T-helper 1 cell treated with Interleukin-12 subunit alpha and Interleukin-12 subunit beta and Interleukin-4 antibody, amounts not matched to agents 30 μg/mL and 1 μg/mL, for 36 hours (primary cell): Measurements from ENCODE around the gene UBXN11.

ENCODE experiments used
- H3K27ac Mint-ChIP-seq: one replicate; pipeline ENCODE4 v1.8.0; 2021; ENCODE audit warnings: mild to moderate bottlenecking, mixed read lengths
- H3K27me3 Mint-ChIP-seq: one replicate; pipeline ENCODE4 v1.8.0; 2021; ENCODE audit warnings: low read depth, mixed read lengths
- H3K36me3 Mint-ChIP-seq: one replicate; pipeline ENCODE4 v1.8.0; 2021; ENCODE audit warnings: low read depth, mixed read lengths
- H3K4me1 Mint-ChIP-seq: one replicate; pipeline ENCODE4 v1.8.0; 2021; ENCODE audit warnings: low read depth, mixed read lengths
- H3K4me3 Mint-ChIP-seq: one replicate; pipeline ENCODE4 v1.8.0; 2021; ENCODE audit warnings: mild to moderate bottlenecking, moderate library complexity, mixed read lengths
- H3K9me3 Mint-ChIP-seq: one replicate; pipeline ENCODE4 v1.8.0; 2021; ENCODE audit warnings: mixed read lengths

The UBXN11 gene

DNA sequence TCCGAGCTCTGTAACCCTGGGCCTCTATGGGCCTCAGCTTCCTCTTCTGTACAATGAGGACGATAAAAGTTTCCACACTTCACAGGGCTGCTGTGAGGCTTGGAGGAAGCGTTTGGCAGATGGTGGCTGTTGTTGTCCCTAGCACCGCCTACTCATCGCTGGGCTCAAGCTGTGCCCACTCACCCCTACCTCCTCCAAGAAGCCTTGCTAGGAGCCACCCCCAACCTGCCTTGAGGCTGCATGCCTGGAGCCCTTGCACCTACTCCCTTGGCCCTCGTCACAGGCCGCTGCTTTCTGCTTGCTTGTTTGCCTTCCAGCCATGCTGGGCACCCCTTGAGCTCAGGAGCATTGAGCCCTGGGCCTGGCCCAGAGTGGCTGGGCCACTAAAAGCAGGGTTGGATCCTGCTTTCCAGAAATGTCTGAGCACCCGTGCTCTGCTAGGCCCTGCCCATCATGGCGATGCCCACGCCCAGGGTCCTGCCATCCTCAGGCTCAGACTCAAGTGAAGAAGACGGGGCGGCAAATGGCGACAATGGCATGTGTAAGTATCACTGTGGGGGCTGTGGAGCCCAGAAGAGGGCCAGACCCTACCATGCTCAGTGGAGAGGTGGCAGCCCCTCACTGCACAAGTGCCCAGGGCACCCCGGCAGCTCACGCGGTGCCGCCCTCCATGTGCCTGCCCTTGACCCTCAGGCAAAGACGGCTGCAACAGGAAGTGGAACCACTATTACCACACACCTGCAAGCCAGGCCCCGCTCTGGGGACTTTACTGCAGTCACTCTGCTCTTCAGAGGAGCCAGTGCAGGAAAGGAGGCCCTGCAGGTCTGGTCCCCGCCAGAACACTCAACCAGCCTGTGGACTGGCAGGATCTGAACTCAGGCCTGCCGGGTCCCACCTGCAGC lies 17.0 kb downstream of the UBXN11 start:
- no peaks in the 10 kb centered on the region for H3K27me3 Mint-ChIP-seq
- H3K4me1 Mint-ChIP-seq = peaks cover 67% of the 10 kb centered on the region
- peaks cover 28% of the 10 kb centered on the region for H3K36me3 Mint-ChIP-seq
- peak overlapping the region; percentile 78 for H3K4me3 Mint-ChIP-seq
- H3K27ac Mint-ChIP-seq = peak overlapping the region; percentile 97
- no peaks in the 10 kb centered on the region for H3K9me3 Mint-ChIP-seq

DNA sequence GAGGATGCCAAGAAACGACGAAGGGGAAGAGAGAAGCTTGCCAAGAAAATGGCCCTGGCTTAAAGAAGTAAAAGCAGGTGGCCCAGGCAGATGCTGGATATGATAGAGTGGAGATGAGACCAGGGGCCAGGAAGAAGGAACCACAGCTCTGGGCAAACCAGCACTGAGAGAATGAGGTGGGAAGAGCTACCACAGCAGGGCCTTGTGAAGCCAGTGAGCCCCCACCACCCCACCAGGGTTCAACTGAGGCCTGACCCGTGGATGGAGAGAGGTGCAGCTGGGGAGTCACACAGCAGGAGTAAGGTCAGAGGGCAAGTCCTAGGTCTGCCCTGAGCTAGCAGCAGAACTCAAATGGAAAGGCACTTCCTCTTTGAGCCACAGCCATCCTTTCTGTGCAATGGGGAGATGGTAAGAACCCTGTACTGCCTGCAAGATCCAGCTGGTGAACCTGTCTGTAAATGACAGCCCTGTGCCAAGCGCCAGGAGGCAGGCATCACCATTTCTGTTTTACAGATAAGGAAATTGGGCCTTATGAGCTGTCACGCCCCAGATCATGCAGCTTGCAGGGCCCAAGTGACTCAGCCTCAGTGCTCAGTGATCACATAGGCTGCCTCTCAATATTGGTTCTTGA lies 18.0 kb downstream of the UBXN11 start:
- H3K4me3 Mint-ChIP-seq = peak overlapping the region; percentile 78

DNA sequence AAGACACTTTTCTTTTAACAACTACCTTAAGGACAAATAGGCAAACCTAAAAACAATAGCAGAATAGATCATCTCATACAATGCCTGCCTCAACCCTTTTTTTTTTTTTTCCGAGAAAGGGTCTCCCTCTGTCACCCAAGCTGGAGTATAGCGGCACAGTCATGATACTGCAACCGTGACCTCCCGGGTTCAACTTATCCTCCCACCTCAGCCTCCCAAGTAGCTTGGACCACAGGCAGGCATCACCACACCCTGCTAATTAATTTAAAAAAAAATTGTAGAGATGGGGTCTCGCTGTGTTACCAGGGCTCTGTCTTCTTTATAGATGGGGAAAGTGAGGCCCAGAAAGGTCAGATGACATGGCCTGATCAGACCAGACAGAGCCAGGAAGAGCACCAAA lies 18.6 kb downstream of the UBXN11 start:
- Mint-ChIP-seq H3K9me3 (no peaks in the 10 kb centered on the region), H3K36me3 (peaks cover 31% of the 10 kb centered on the region), H3K27me3 (no peaks in the 10 kb centered on the region), H3K4me1 (peaks cover 82% of the 10 kb centered on the region), H3K4me3 (peak overlapping the region; percentile 78), H3K27ac (peak overlapping the region; percentile 97)

More for the DNA sequence above, 18.0 kb downstream of the UBXN11 start:
- no peaks in the 10 kb centered on the region for H3K9me3 Mint-ChIP-seq
- peak overlapping the region; percentile 97 for H3K27ac Mint-ChIP-seq
- H3K27me3 Mint-ChIP-seq = no peaks in the 10 kb centered on the region
- H3K36me3 Mint-ChIP-seq = peaks cover 28% of the 10 kb centered on the region
- H3K4me1 Mint-ChIP-seq = peaks cover 76% of the 10 kb centered on the region

DNA sequence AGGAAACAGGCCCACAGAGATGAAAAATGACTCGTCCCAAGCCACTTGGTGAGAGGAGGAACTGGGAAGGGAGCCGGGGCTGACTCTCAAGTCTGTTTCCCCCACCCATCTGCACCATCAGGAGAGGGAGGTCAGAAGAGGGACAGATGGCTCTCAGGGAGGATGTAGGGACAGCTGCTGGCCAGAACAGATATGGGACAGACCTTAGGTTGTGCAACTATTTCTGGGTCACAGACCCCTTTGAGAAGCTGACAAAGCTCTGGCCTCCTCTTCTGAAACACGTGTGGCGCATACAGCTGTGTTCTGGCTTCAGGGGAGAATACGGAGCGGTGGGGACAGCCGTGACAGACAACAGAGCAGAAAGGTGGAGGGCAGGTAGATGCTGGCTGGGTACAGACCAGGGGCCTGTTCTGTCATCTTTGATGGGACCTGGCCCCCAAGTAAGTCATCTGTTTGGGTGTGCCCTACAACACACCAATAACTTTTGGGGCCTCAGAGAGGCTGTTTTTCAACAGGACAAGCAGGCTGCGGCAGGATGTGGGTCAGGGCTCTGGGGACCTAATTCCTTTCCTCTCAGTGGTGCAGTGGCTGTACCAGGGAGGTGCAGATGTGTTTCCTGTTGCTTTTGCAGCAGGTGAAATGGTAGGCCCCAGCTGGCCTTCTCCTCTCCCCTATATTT lies 19.3 kb downstream of the UBXN11 start:
- H3K27ac Mint-ChIP-seq = peak overlapping the region; percentile 97
- no peaks in the 10 kb centered on the region for H3K27me3 Mint-ChIP-seq
- peaks cover 87% of the 10 kb centered on the region for H3K4me1 Mint-ChIP-seq
- H3K36me3 Mint-ChIP-seq = peaks cover 35% of the 10 kb centered on the region
- no peaks in the 10 kb centered on the region for H3K9me3 Mint-ChIP-seq
- H3K4me3 Mint-ChIP-seq = peak overlapping the region; percentile 78

DNA sequence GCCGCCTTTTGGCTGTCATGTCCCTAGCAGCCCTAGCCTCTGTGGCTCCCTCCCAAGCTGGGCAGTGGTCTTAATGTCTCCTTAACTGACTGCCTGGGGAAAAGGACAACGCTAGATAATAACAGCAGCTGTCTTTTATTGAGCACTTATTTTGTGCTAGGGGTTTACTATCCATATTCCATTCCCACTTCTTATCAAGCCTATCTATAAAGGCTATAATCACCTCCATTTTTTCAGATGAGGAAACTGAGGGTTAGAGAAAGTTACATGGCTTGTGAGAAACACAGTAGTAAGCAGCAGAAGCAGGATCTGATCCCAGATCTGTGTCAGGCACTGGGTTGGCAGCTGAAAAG lies 20.4 kb downstream of the UBXN11 start:
- Mint-ChIP-seq H3K36me3 (peaks cover 39% of the 10 kb centered on the region), H3K27ac (peak overlapping the region; percentile 97), H3K9me3 (no peaks in the 10 kb centered on the region), H3K4me3 (no peak overlapping the region), H3K4me1 (peaks cover 88% of the 10 kb centered on the region), H3K27me3 (no peaks in the 10 kb centered on the region)

DNA sequence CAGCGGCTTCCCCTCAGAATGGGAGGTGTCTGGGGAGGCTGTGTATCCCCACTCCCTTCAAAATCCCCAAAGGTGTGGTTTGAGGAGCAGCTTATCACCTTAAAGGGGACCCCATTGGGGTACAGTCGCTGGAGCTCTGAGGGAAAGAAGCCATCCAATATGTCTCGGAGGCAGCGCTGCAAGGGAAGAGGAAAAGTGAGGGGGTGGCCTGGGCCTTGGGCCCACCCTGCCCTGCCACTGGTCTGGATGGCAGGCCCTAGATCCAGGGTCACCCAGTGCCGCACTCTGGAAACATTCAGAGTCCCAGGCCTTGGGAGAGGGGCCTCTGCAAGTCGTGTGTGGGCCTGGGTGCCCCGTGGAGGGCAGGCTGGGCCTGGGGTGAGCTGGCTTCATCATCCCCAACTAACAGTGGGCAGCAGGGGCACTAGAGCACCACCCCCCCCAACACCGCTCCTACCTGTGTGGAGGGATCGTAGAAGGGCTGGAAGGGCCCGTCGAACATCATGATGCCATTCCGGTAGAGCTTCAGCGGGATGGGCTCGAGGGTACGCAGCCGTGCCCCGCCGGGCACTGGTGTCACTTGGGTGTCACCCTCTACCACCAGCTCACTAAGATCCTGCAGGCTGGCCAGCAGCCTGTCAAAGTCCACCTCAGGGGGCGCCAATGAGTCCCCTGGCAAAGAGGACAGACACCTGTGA lies 20.9 kb downstream of the UBXN11 start:
- Mint-ChIP-seq H3K9me3 (no peaks in the 10 kb centered on the region), H3K27me3 (no peaks in the 10 kb centered on the region), H3K4me3 (peak overlapping the region; percentile 17), H3K4me1 (peaks cover 89% of the 10 kb centered on the region), H3K36me3 (peaks cover 42% of the 10 kb centered on the region), H3K27ac (peak overlapping the region; percentile 97)

DNA sequence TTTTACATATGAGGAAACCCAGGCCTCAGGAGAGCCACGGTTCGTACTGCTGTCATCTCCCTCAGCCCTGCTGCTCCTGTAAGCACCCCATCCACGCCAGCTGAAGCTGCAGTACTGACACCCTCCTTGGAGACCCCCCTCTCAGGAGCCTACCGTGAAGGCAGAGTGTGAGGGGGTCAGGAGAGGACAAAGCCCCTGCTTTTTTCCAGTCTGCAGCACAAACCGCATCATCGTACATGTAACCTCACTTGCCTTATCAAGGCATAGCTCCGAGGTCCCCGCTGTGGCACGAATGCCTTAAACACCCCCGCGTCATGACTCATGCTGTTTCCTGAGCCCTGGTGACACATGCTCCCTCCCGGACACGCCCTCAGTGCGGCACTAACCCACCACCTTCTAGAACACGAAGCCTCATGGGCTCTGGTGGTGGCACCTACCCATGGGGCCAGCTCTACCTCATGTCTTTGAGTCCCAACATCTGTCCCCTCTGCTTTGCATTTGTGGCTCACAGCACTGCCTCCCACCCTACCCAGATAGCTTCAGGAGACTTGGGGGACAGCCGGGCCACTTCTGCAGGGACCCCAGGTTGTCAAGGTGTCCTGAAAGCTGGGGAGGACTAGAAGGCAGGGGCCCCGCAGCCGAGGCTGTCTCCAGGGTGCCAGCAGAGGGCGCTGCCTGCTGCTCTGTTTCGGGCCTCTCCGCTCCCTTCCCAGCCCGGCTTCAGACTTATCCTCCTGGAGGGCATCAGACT lies 21.7 kb downstream of the UBXN11 start:
- H3K4me1 Mint-ChIP-seq = peaks cover 83% of the 10 kb centered on the region
- H3K4me3 Mint-ChIP-seq = peak overlapping the region; percentile 80
- H3K27me3 Mint-ChIP-seq = no peaks in the 10 kb centered on the region
- H3K36me3 Mint-ChIP-seq = peaks cover 39% of the 10 kb centered on the region
- peak overlapping the region; percentile 97 for H3K27ac Mint-ChIP-seq
- no peaks in the 10 kb centered on the region for H3K9me3 Mint-ChIP-seq

DNA sequence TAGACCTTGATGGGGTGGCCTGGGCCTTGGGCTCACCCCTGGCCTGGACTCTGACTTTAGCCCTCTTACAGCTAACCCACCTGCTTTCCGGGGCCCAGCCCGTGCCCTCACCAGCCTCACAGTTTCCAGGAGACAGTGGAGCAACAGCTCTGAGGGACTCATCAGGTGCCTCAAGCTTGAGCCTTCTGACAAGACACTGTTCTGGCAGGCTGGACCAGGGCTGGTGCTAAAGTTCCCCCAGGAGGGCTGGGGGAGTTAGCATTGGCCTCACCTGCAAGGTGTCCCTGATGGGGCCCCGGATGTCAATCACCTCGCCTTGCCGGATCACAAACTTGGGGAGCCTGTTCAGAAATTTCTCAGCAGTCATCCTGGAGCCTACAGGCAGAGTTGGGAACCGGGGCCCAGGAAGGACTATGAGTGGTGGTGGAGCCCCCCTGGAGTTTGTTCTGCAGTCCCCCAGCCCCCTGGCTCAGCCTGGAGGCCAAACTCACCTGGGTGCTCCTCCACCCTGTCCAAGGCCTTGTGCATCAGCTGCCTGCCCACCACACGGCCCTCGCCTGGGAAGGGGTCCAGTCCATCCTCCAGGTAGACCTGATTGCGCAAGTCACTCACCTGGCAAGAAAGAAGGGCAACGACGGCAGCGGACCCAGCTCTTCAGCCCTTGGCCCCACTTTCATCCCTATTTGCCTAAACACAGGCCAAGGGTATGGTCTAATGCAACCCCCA lies 22.4 kb downstream of the UBXN11 start:
- Mint-ChIP-seq H3K4me1 (peaks cover 80% of the 10 kb centered on the region), H3K36me3 (peaks cover 40% of the 10 kb centered on the region), H3K27ac (peak overlapping the region; percentile 97), H3K4me3 (peak overlapping the region; percentile 80), H3K27me3 (no peaks in the 10 kb centered on the region), H3K9me3 (no peaks in the 10 kb centered on the region)

DNA sequence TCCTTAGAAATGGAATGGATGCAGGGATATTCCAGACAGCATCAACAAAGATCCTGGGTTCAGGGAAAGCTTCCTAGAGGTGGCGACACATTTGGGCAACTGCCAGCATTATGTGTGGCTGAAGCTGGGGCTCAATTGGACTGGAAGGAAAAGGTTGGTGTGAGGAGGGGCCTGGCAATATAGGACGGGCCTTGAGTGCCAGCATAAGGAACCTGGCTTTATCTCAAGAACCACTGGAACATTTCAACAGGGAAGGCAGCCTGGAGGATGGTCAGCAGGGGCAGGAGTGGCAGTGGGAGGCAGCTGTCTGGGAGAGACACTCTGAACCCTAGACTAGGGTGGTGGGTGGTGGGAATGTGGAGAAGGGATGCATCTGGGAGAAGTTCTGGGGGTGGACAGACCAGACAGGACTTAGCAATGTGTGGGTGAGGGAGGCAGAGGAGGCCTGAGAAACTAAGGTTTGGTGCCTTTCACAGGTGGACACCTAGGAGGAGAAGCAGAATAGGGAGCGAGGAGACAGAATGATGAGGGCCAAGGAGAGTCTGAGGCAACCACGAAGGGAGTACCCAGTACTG lies 23.1 kb downstream of the UBXN11 start:
- no peaks in the 10 kb centered on the region for H3K9me3 Mint-ChIP-seq
- peak overlapping the region; percentile 97 for H3K27ac Mint-ChIP-seq
- H3K4me1 Mint-ChIP-seq = peaks cover 79% of the 10 kb centered on the region
- H3K4me3 Mint-ChIP-seq = peak overlapping the region; percentile 80
- H3K36me3 Mint-ChIP-seq = peaks cover 44% of the 10 kb centered on the region
- no peaks in the 10 kb centered on the region for H3K27me3 Mint-ChIP-seq

DNA sequence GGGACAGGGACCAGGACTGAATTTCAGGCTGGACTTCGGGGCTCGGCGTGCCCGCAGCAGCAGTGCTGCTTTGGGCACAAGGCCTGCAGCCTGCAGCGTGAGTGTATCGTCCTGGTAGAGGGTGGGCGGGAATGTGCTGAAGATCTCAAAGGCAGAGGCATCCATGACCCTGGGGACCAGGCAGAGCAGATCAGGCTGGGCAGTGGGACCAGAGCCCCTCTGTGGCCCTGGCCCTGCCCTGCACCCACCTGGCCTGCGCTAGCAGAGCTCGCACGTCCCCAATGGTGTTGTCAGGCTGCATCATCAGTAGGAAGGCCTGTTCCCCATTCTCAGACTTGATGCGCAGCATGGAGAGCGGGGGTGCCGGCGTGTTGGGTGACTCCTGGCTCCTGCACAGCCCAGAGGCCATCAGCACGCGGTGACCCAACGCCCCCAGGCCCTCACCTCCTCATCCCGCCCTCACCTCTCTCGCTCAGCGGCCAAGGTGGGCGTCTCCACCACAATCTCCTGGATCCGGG lies 24.0 kb downstream of the UBXN11 start:
- peaks cover 79% of the 10 kb centered on the region for H3K4me1 Mint-ChIP-seq
- H3K4me3 Mint-ChIP-seq = peak overlapping the region; percentile 80
- H3K9me3 Mint-ChIP-seq = no peaks in the 10 kb centered on the region
- H3K27ac Mint-ChIP-seq = peak overlapping the region; percentile 97
- peaks cover 49% of the 10 kb centered on the region for H3K36me3 Mint-ChIP-seq
- H3K27me3 Mint-ChIP-seq = no peaks in the 10 kb centered on the region

DNA sequence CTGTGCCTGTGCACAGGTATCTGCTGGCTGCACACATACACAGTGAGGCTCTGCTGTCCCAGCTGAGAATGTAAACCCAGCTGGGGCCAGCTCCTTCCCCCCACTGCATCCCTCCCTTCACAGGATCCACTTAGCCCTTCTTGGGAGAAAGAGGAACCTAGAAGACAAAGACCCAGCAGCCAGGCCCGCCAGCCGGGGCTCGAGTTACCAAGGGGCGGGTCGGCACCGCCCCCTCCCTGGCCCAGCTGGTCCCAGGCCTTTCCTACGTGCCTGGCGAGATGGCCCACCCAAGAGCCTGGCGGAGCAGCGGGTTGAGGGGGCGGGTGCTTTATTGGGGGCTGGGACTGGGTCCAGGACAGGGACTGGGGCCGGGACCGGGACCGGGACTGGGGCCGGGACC lies 24.5 kb downstream of the UBXN11 start:
- no peaks in the 10 kb centered on the region for H3K9me3 Mint-ChIP-seq
- peak overlapping the region; percentile 99 for H3K4me3 Mint-ChIP-seq
- H3K27me3 Mint-ChIP-seq = no peaks in the 10 kb centered on the region
- H3K27ac Mint-ChIP-seq = peak overlapping the region; percentile 88
- H3K36me3 Mint-ChIP-seq = peaks cover 51% of the 10 kb centered on the region
- H3K4me1 Mint-ChIP-seq = peaks cover 76% of the 10 kb centered on the region

DNA sequence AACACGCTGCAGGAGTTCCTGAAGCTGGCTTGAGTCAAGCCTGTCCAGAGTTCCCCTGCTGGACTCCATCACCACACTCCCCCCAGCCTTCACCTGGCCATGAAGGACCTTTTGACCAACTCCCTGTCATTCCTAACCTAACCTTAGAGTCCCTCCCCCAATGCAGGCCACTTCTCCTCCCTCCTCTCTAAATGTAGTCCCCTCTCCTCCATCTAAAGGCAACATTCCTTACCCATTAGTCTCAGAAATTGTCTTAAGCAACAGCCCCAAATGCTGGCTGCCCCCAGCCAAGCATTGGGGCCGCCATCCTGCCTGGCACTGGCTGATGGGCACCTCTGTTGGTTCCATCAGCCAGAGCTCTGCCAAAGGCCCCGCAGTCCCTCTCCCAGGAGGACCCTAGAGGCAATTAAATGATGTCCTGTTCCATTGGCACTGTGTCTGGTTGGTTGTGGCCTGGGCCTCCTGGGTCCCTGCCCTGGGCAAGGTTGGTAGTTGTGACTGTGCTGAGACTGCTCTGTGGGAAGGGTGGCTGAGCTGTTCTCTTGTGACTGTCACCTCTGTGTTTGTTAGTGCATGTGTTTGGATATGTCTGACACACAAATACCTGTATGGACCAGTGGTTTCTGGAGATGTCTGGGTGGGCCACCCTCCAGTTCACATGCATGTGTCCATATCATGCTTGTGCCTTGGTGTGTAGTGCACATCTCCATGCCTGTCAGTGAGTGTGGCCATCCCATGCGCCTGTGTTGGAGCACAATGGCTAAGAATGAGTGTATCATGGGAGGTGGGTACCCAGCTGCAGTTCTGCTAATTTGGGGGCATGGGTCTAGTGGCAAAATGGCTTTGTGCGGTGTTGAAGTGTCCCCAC lies 25.1 kb downstream of the UBXN11 start:
- Mint-ChIP-seq H3K36me3 (peaks cover 55% of the 10 kb centered on the region), H3K27ac (peak overlapping the region; percentile 88)

More for the DNA sequence above, 25.1 kb downstream of the UBXN11 start:
- Mint-ChIP-seq H3K4me1 (peaks cover 77% of the 10 kb centered on the region), H3K27me3 (no peaks in the 10 kb centered on the region), H3K4me3 (peak overlapping the region; percentile 99), H3K9me3 (no peaks in the 10 kb centered on the region)
